ENCODE measurements around the gene KIFC3.
"Not testable (repeated sequence)": the region's sequence is repeated elsewhere in the genome, so short reads cannot be mapped to it uniquely, and the experiment has no call there.

KIFC3 gene

GRCh38 chr16:57734308-57734924 is 67.9 kb downstream of the KIFC3 start:
- H3K4me3 ChIP-seq (ENCODE audit: low read depth, low read length) = peak overlapping the region; percentile 87
- no peak for DNase-seq (ENCODE audit: low read depth)
- TF ChIP-seq MAX (IDR thresholded peaks at IDR 0.05; ENCODE audit: low read depth, low read length) = no peak
- no peak for TF ChIP-seq CTCF (IDR thresholded peaks at IDR 0.05; ENCODE audit: low read depth, low read length)
- TF ChIP-seq POLR2A (IDR thresholded peaks at IDR 0.05; ENCODE audit: extremely low read depth, insufficient read length) = no peak
- no peak for TF ChIP-seq MYC (IDR thresholded peaks at IDR 0.05; ENCODE audit: low read depth, low read length)

GRCh38 chr16:57732714-57733113 is 69.6 kb downstream of the KIFC3 start:
- no peak for TF ChIP-seq CTCF (IDR thresholded peaks at IDR 0.05; ENCODE audit: low read depth, low read length)
- no peak for TF ChIP-seq POLR2A (IDR thresholded peaks at IDR 0.05; ENCODE audit: extremely low read depth, insufficient read length)
- no peak for TF ChIP-seq MAX (IDR thresholded peaks at IDR 0.05; ENCODE audit: low read depth, low read length)
- no peak for TF ChIP-seq MYC (IDR thresholded peaks at IDR 0.05; ENCODE audit: low read depth, low read length)
- H3K4me3 ChIP-seq (ENCODE audit: low read depth, low read length) = no peak overlapping the region
- no peak for DNase-seq (ENCODE audit: low read depth)

- H3K4me3 ChIP-seq (ENCODE audit: low read depth, low read length) = no peak overlapping the region
- peak; percentile 39 for DNase-seq (ENCODE audit: low read depth)
- TF ChIP-seq POLR2A (IDR thresholded peaks at IDR 0.05; ENCODE audit: extremely low read depth, insufficient read length) (no peak), MAX (IDR thresholded peaks at IDR 0.05; ENCODE audit: low read depth, low read length) (no peak), CTCF (IDR thresholded peaks at IDR 0.05; ENCODE audit: low read depth, low read length) (no peak), MYC (IDR thresholded peaks at IDR 0.05; ENCODE audit: low read depth, low read length) (no peak)
Measured at GRCh38 chr16:57732037-57732436, 70.3 kb downstream of the KIFC3 start.

GRCh38 chr16:57730771-57731730 is 71.2 kb downstream of the KIFC3 start:
- no peak overlapping the region for H3K4me3 ChIP-seq (ENCODE audit: low read depth, low read length)
- DNase-seq (ENCODE audit: low read depth) = no peak
- no peak for TF ChIP-seq MYC (IDR thresholded peaks at IDR 0.05; ENCODE audit: low read depth, low read length)

GRCh38 chr16:57729852-57730251 is 72.4 kb downstream of the KIFC3 start:
- H3K4me3 ChIP-seq (ENCODE audit: low read depth, low read length); DNase-seq (ENCODE audit: low read depth): not testable (repeated sequence)

GRCh38 chr16:57729182-57729484 is 73.2 kb downstream of the KIFC3 start:
- H3K4me3 ChIP-seq (ENCODE audit: low read depth, low read length) = no peak overlapping the region
- TF ChIP-seq MAX (IDR thresholded peaks at IDR 0.05; ENCODE audit: low read depth, low read length) (no peak), POLR2A (IDR thresholded peaks at IDR 0.05; ENCODE audit: extremely low read depth, insufficient read length) (no peak), MYC (IDR thresholded peaks at IDR 0.05; ENCODE audit: low read depth, low read length) (no peak), CTCF (IDR thresholded peaks at IDR 0.05; ENCODE audit: low read depth, low read length) (no peak)
- DNase-seq (ENCODE audit: low read depth) = no peak
